Mesothelial cell of epicardium (in vitro differentiated cells): Measurements from ENCODE around the gene KCNQ1OT1. TPM values are rescaled to one million over a fixed set of nuclear protein-coding genes. Genes with fewer than 3 reads are reported as not detected.

Source experiments
- DNase-seq, 2 experiments: peaks; one replicate each; pipeline ENCODE4 v3.0.0; 2021; ENCODE audit warnings: low spot score in 2 of 2; ENCODE audit not compliant: unreplicated experiment in 2 of 2
- H3K27ac Mint-ChIP-seq: 2 replicates; pipeline ENCODE4 v1.8.0; 2021; ENCODE audit warnings: mixed read lengths
- H3K27me3 Mint-ChIP-seq: 2 replicates; pipeline ENCODE4 v1.8.0; 2021; ENCODE audit warnings: low read depth, mixed read lengths
- H3K36me3 Mint-ChIP-seq: 2 replicates; pipeline ENCODE4 v1.8.0; 2021; ENCODE audit warnings: mixed read lengths
- H3K4me1 Mint-ChIP-seq: 2 replicates; pipeline ENCODE4 v1.8.0; 2021; ENCODE audit warnings: mixed read lengths
- H3K4me3 Mint-ChIP-seq: 2 replicates; pipeline ENCODE4 v1.8.0; 2021; ENCODE audit warnings: mild to moderate bottlenecking, moderate library complexity, mixed read lengths
- H3K9me3 Mint-ChIP-seq: 2 replicates; pipeline ENCODE4 v1.8.0; 2021; ENCODE audit warnings: mixed read lengths
- total RNA-seq: library from RNA; stranded (reverse); gene quantifications from 3 replicates; pipeline ENCODE4 v1.2.1, GENCODE V29; 2021
- TF ChIP-seq, protein P1 (sequence below): fragments of 200-600 bp; sonication (generic); IDR thresholded peaks from one replicate; pipeline ENCODE4 v1.5.0; 2021; ENCODE audit warnings: antibody characterized with exemption; ENCODE audit not compliant: unreplicated experiment

Gene KCNQ1OT1
- total RNA-seq, 1 donor from 2014 or later, result 35.1 TPM

DNA sequence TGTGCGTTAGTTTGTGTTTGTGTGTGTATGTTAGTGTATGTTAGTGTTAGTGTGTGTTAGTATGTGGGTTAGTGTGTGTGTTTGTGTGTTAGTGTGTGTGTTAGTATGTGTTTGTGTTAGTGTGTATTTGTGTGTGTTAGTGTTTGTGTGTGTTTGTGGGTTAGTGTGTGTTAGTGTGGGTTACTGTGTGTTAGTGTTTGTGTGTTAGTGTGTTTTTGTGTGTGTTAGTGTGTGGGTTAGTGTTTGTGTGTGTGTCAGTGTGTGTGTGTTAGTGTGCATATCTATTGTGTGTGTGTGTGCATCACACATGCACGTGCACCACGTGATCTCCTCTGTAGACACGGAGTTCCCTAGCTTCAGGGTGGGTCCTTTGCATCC is 115.4 kb downstream of the KCNQ1OT1 start:
- peaks cover 9% of the 10 kb centered on the region for H3K4me1 Mint-ChIP-seq
- no peaks in the 10 kb centered on the region for H3K9me3 Mint-ChIP-seq
- no peak overlapping the region for H3K4me3 Mint-ChIP-seq
- H3K27ac Mint-ChIP-seq, result no peak overlapping the region
- peaks cover 6% of the 10 kb centered on the region for H3K27me3 Mint-ChIP-seq
- TF ChIP-seq, protein P1, sequence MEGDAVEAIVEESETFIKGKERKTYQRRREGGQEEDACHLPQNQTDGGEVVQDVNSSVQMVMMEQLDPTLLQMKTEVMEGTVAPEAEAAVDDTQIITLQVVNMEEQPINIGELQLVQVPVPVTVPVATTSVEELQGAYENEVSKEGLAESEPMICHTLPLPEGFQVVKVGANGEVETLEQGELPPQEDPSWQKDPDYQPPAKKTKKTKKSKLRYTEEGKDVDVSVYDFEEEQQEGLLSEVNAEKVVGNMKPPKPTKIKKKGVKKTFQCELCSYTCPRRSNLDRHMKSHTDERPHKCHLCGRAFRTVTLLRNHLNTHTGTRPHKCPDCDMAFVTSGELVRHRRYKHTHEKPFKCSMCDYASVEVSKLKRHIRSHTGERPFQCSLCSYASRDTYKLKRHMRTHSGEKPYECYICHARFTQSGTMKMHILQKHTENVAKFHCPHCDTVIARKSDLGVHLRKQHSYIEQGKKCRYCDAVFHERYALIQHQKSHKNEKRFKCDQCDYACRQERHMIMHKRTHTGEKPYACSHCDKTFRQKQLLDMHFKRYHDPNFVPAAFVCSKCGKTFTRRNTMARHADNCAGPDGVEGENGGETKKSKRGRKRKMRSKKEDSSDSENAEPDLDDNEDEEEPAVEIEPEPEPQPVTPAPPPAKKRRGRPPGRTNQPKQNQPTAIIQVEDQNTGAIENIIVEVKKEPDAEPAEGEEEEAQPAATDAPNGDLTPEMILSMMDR, result no peak
- H3K36me3 Mint-ChIP-seq, result no peaks in the 10 kb centered on the region
- no peak for DNase-seq

- Mint-ChIP-seq H3K27me3 (peaks cover 6% of the 10 kb centered on the region), H3K4me3 (no peak overlapping the region), H3K9me3 (no peaks in the 10 kb centered on the region), H3K36me3 (no peaks in the 10 kb centered on the region), H3K4me1 (peaks cover 18% of the 10 kb centered on the region), H3K27ac (no peak overlapping the region)
- TF ChIP-seq, protein P1, result no peak
- DNase-seq, result no peak
Observed at GRCh38 chr11:2583605-2583958, 116.2 kb downstream of the KCNQ1OT1 start.

DNA sequence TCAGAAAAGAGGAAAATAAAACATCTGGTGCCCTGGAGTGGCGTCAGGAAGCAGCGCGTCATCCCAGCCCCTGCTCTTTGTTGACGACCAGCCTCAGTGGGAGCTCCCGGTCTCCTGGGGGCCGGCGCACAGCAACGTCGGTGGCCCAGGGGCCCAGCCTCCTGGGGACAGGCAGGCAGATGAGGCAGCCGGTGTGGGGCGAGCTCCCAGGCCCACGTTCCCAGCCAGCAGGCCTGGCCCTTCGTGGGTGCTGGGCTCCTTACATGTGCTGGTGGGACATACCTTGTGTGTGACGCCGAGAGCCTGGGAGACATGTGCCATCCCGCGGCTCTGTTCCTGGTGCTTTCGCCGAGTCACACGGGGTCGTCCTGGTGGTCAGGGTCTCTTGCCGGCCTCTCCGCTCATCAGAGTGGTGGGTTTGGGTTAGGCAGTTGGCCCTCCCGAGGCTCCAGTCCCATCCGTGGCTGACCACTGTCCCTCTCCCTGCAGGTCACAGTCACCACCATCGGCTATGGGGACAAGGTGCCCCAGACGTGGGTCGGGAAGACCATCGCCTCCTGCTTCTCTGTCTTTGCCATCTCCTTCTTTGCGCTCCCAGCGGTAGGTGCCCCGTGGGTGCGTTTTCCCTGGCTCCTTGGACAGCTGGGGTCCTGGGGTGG is 116.7 kb downstream of the KCNQ1OT1 start:
- Mint-ChIP-seq H3K9me3 (no peaks in the 10 kb centered on the region), H3K36me3 (no peaks in the 10 kb centered on the region), H3K4me3 (no peak overlapping the region), H3K27me3 (peaks cover 4% of the 10 kb centered on the region), H3K27ac (peak overlapping the region; percentile 39), H3K4me1 (peaks cover 18% of the 10 kb centered on the region)
- DNase-seq, result peak; percentile 18 to 37
- TF ChIP-seq, protein P1, result no peak

- Mint-ChIP-seq H3K27me3 (peaks cover 4% of the 10 kb centered on the region), H3K36me3 (no peaks in the 10 kb centered on the region), H3K27ac (peak overlapping the region; percentile 39), H3K4me1 (peaks cover 24% of the 10 kb centered on the region), H3K4me3 (no peak overlapping the region), H3K9me3 (no peaks in the 10 kb centered on the region)
- peak in 1 of 2 experiments; percentile 35 for DNase-seq
- TF ChIP-seq, protein P1, result no peak
Observed at GRCh38 chr11:2582351-2582945, 117.3 kb downstream of the KCNQ1OT1 start.

- TF ChIP-seq, protein P1, result no peak
- Mint-ChIP-seq H3K4me1 (peaks cover 28% of the 10 kb centered on the region), H3K27ac (no peak overlapping the region), H3K36me3 (no peaks in the 10 kb centered on the region), H3K4me3 (no peak overlapping the region), H3K27me3 (peaks cover 2% of the 10 kb centered on the region), H3K9me3 (no peaks in the 10 kb centered on the region)
- peak in 1 of 2 experiments; percentile 28 for DNase-seq
Observed at GRCh38 chr11:2581931-2582350, 117.9 kb downstream of the KCNQ1OT1 start.
